ENCODE data around the gene ZMYND8. TPM values are rescaled to one million over a fixed set of nuclear protein-coding genes. Genes with fewer than 3 reads are reported as not detected.
A peak's percentile ranks its signal among the peaks of the same experiment; 100 is the strongest.

Gene ZMYND8
- polyA plus RNA-seq (2013, experiment 1 of 2): 44.7 TPM
- polyA plus RNA-seq (2013, experiment 2 of 2): 45.0 TPM

DNA sequence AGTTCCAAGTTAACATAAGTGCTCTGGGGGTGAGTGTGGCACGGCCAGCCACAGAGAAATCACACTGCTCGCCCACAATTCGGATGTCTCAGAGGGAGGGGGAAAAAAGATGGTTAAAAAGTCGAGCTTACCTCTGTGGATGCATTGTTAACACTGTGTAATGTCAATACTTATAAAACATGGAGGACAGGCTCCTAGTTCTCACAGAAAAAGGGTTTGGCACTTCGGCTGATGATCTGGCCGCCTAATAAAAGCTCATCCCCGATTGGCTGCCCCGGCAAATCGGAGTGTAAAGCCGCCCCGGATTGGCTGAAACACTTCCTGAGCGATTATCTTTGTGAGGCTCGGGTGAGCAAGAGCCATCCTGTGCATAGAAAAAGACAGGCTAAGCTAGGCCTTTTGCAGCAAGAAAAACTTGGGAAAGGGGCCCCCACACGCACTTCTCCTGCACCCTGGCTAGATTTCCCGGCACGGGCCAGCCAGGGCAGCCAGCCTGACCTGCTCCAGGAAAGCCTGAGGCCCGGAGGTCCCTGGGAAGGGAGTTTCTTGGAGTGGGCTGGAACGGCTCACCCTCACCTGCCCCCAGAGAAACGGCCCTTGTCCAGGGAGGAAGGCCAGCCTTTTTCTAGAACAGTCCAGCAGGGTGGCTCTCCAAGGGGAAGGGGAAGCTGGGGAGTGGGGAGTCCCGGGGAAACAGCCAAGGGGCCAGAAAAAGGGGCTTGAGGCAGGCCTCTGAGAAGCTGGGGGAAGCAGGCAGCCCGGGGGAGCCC is at the start of gene ZMYND8:
TSS of gene ZMYND8 (minus strand) at position 174 of the 770 bp plus-strand sequence. CDS start at position 145, 29 bp downstream.
- Histone ChIP-seq H3K27me3 (ENCODE audit: control insufficient read depth in 3 of 3, insufficient read depth in 3 of 3, low read depth in 1 of 3, low read length in 3 of 3) (no peaks in the 10 kb centered on the region), H2AFZ (ENCODE audit: low read length) (peak within 1 kb of the TSS; percentile 65), H3K4me3 (ENCODE audit: low read length in 2 of 2) (peak within 1 kb of the TSS; percentile 53 to 62), H3K4me2 (ENCODE audit: insufficient read depth, low read length, poor library complexity, severe bottlenecking) (peak within 1 kb of the TSS; percentile 61), H3K27ac (replicated peaks; ENCODE audit: low read length) (peak within 1 kb of the TSS; percentile 99), H3K23ac (ENCODE audit: low read depth, low read length, poor library complexity) (peak within 1 kb of the TSS; percentile 38), H3K14ac (ENCODE audit: low read length) (peak within 1 kb of the TSS; percentile 50), H4K91ac (ENCODE audit: low read depth, low read length, poor library complexity) (peak within 1 kb of the TSS; percentile 98), H2BK15ac (ENCODE audit: low read length) (peak within 1 kb of the TSS; percentile 79), H3K9ac (ENCODE audit: low read depth, low read length, poor library complexity) (peak within 1 kb of the TSS; percentile 91), H4K8ac (ENCODE audit: low read depth, low read length) (no peak within 1 kb of the TSS), H2BK12ac (ENCODE audit: low read length) (peak within 1 kb of the TSS; percentile 85), H3K4ac (ENCODE audit: low read length) (peak within 1 kb of the TSS; percentile 72), H3K18ac (ENCODE audit: low read length) (peak within 1 kb of the TSS; percentile 98), H2BK120ac (ENCODE audit: low read depth, low read length) (peak within 1 kb of the TSS; percentile 89), H2AK5ac (ENCODE audit: low read depth, low read length) (peak within 1 kb of the TSS; percentile 92), H3K79me1 (ENCODE audit: low read depth, low read length) (no peaks in the 10 kb centered on the region), H3K9me3 (replicated peaks in 1 of 2; ENCODE audit: control insufficient read depth in 2 of 2, insufficient read depth in 1 of 2, low read depth in 1 of 2, low read length in 2 of 2) (no peaks in the 10 kb centered on the region), H3K4me1 (ENCODE audit: control insufficient read depth in 2 of 2, insufficient read depth in 1 of 2, low read depth in 1 of 2, low read length in 2 of 2) (peaks cover 54 to 65% of the 10 kb centered on the region in 2 donors), H3K36me3 (replicated peaks in 1 of 2; ENCODE audit: control insufficient read depth in 2 of 2, insufficient read depth in 2 of 2, low read length in 2 of 2) (peaks cover 0 to 29% of the 10 kb centered on the region in 2 donors), H2BK5ac (ENCODE audit: low read length) (peak within 1 kb of the TSS; percentile 97)
- no CpG with 5 or more reads among the region's 21 CpGs for WGBS, 2 donors (ENCODE audit: extremely low coverage in 2 of 2, insufficient read length in 2 of 2, insufficient replicate concordance in 1 of 2)
- peak; percentile 95 for DNase-seq (ENCODE audit: low spot score)

DNA sequence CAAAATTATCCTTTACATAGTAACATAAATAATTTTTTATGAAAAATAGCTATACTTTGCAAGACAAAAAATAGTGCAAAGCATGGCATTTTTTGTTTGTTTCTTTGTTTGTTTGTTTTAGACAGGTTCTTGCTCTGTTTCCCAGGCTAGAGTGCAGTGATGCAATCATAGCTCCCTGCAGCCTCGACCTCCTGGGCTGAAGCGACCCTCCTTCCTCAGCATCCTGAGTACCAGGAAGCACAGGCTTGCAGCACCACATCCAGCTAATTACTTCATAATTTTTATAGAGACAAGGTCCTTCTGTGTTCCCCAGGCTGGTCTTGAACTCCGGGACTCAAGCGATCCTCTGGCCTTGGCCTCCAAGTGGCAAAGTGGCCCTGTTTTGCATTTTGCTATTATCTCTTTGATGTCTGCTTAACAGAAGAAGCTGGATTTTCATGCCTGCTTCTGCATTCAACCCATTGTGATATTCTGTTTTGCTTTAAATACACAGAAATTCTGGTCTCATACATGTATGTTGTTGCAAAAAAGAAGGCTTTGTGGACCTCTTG is 49.4 kb upstream of the ZMYND8 start:
- H4K8ac ChIP-seq (ENCODE audit: low read depth, low read length): no peak overlapping the region
- H2BK5ac ChIP-seq (ENCODE audit: low read length): no peak overlapping the region
- no peak overlapping the region for H3K18ac ChIP-seq (ENCODE audit: low read length)
- H3K79me1 ChIP-seq (ENCODE audit: low read depth, low read length): no peaks in the 10 kb centered on the region
- WGBS, 2 donors (ENCODE audit: extremely low coverage in 2 of 2, insufficient read length in 2 of 2, insufficient replicate concordance in 1 of 2): no CpG with 5 or more reads among the region's 4 CpGs
- H4K91ac ChIP-seq (ENCODE audit: low read depth, low read length, poor library complexity): no peak overlapping the region
- no peak overlapping the region for H3K4me3 ChIP-seq (ENCODE audit: low read length in 2 of 2)
- no peak overlapping the region for H2AK5ac ChIP-seq (ENCODE audit: low read depth, low read length)
- no peaks in the 10 kb centered on the region for H3K36me3 ChIP-seq (replicated peaks in 1 of 2; ENCODE audit: control insufficient read depth in 2 of 2, insufficient read depth in 2 of 2, low read length in 2 of 2)
- H3K4me2 ChIP-seq (ENCODE audit: insufficient read depth, low read length, poor library complexity, severe bottlenecking): no peak overlapping the region
- H3K9me3 ChIP-seq (replicated peaks in 1 of 2; ENCODE audit: control insufficient read depth in 2 of 2, insufficient read depth in 1 of 2, low read depth in 1 of 2, low read length in 2 of 2): no peaks in the 10 kb centered on the region
- no peak overlapping the region for H3K9ac ChIP-seq (ENCODE audit: low read depth, low read length, poor library complexity)
- no peak overlapping the region for H2BK15ac ChIP-seq (ENCODE audit: low read length)
- no peak overlapping the region for H3K14ac ChIP-seq (ENCODE audit: low read length)
- DNase-seq (ENCODE audit: low spot score): no peak
- no peaks in the 10 kb centered on the region for H3K27me3 ChIP-seq (ENCODE audit: control insufficient read depth in 3 of 3, insufficient read depth in 3 of 3, low read depth in 1 of 3, low read length in 3 of 3)
- H2AFZ ChIP-seq (ENCODE audit: low read length): no peak overlapping the region
- no peak overlapping the region for H3K27ac ChIP-seq (replicated peaks; ENCODE audit: low read length)
- H2BK120ac ChIP-seq (ENCODE audit: low read depth, low read length): no peak overlapping the region
- H3K4ac ChIP-seq (ENCODE audit: low read length): no peak overlapping the region
- no peak overlapping the region for H3K23ac ChIP-seq (ENCODE audit: low read depth, low read length, poor library complexity)
- no peaks in the 10 kb centered on the region for H3K4me1 ChIP-seq (ENCODE audit: control insufficient read depth in 2 of 2, insufficient read depth in 1 of 2, low read depth in 1 of 2, low read length in 2 of 2)
- no peak overlapping the region for H2BK12ac ChIP-seq (ENCODE audit: low read length)

DNA sequence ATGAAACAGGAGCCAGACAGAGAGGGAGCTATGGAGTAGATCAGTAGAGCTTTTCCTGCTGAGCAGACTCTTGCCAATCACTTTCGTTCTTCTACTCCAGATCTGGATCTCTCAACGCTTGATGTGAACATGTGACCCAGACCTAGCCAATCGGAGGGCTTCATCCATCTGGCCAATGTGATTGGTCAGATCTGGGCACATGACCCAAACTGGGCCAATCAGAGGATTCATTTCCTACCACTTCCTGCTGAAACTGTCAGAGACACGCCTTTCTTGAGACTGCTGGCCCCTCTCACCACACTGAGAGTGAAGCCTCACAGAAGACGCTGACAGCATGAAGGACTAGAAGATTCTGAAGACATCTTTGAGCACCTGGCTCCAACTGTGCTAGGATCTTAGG is 44.2 kb upstream of the ZMYND8 start:
- no peak overlapping the region for H3K14ac ChIP-seq (ENCODE audit: low read length)
- DNase-seq (ENCODE audit: low spot score): no peak
- H2AFZ ChIP-seq (ENCODE audit: low read length): peak overlapping the region; percentile 14
- no peak overlapping the region for H4K8ac ChIP-seq (ENCODE audit: low read depth, low read length)
- H4K91ac ChIP-seq (ENCODE audit: low read depth, low read length, poor library complexity): no peak overlapping the region
- H3K23ac ChIP-seq (ENCODE audit: low read depth, low read length, poor library complexity): no peak overlapping the region
- H3K9me3 ChIP-seq (replicated peaks in 1 of 2; ENCODE audit: control insufficient read depth in 2 of 2, insufficient read depth in 1 of 2, low read depth in 1 of 2, low read length in 2 of 2): no peaks in the 10 kb centered on the region
- H3K4ac ChIP-seq (ENCODE audit: low read length): no peak overlapping the region
- H3K4me2 ChIP-seq (ENCODE audit: insufficient read depth, low read length, poor library complexity, severe bottlenecking): no peak overlapping the region
- H3K9ac ChIP-seq (ENCODE audit: low read depth, low read length, poor library complexity): no peak overlapping the region
- no peaks in the 10 kb centered on the region for H3K79me1 ChIP-seq (ENCODE audit: low read depth, low read length)
- no peak overlapping the region for H2AK5ac ChIP-seq (ENCODE audit: low read depth, low read length)
- H3K27ac ChIP-seq (replicated peaks; ENCODE audit: low read length): no peak overlapping the region
- no peaks in the 10 kb centered on the region for H3K27me3 ChIP-seq (ENCODE audit: control insufficient read depth in 3 of 3, insufficient read depth in 3 of 3, low read depth in 1 of 3, low read length in 3 of 3)
- no peak overlapping the region for H2BK5ac ChIP-seq (ENCODE audit: low read length)
- H3K4me1 ChIP-seq (ENCODE audit: control insufficient read depth in 2 of 2, insufficient read depth in 1 of 2, low read depth in 1 of 2, low read length in 2 of 2): no peaks in the 10 kb centered on the region
- H2BK15ac ChIP-seq (ENCODE audit: low read length): no peak overlapping the region
- no peaks in the 10 kb centered on the region for H3K36me3 ChIP-seq (replicated peaks in 1 of 2; ENCODE audit: control insufficient read depth in 2 of 2, insufficient read depth in 2 of 2, low read length in 2 of 2)
- WGBS, 2 donors (ENCODE audit: extremely low coverage in 2 of 2, insufficient read length in 2 of 2, insufficient replicate concordance in 1 of 2): no CpG with 5 or more reads among the region's 5 CpGs
- H3K18ac ChIP-seq (ENCODE audit: low read length): no peak overlapping the region
- no peak overlapping the region for H3K4me3 ChIP-seq (ENCODE audit: low read length in 2 of 2)
- H2BK120ac ChIP-seq (ENCODE audit: low read depth, low read length): no peak overlapping the region
- H2BK12ac ChIP-seq (ENCODE audit: low read length): no peak overlapping the region

DNA sequence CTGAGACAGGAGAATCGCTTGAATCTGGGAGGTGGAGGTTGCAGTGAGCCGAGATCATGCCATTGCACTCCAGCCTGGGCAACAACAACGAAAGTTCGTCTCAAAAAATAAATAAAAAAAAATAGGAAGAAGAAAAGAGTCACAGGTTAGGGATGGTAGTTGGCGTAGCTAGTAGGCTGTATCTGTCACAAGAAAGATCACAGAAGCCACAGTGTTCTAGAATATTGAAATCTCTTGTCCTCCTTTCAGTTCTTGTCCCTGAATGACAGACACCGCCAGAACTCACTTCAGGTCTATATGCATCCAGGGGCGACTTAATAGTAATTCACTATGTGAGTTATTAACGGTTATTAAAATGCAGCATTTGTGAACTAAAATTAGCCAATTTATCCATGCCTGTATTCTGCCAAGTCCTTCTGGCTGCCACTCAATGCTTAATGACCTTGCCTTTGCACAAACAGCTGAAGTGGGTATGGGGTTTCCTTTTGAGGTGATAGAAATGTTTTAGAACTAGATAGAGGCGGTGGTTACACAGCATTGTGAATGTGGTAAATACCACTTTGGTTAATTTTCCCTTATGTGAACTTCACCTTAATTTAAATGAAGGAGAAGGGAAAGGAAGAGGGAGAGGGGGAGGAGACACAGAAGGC is 41.3 kb upstream of the ZMYND8 start:
- Histone ChIP-seq H3K27me3 (ENCODE audit: control insufficient read depth in 3 of 3, insufficient read depth in 3 of 3, low read depth in 1 of 3, low read length in 3 of 3) (no peaks in the 10 kb centered on the region), H3K36me3 (replicated peaks in 1 of 2; ENCODE audit: control insufficient read depth in 2 of 2, insufficient read depth in 2 of 2, low read length in 2 of 2) (no peaks in the 10 kb centered on the region), H4K8ac (ENCODE audit: low read depth, low read length) (no peak overlapping the region), H2AK5ac (ENCODE audit: low read depth, low read length) (no peak overlapping the region), H2AFZ (ENCODE audit: low read length) (no peak overlapping the region), H3K4me1 (ENCODE audit: control insufficient read depth in 2 of 2, insufficient read depth in 1 of 2, low read depth in 1 of 2, low read length in 2 of 2) (no peaks in the 10 kb centered on the region), H3K23ac (ENCODE audit: low read depth, low read length, poor library complexity) (no peak overlapping the region), H3K9ac (ENCODE audit: low read depth, low read length, poor library complexity) (no peak overlapping the region), H3K4me2 (ENCODE audit: insufficient read depth, low read length, poor library complexity, severe bottlenecking) (no peak overlapping the region), H3K4me3 (ENCODE audit: low read length in 2 of 2) (no peak overlapping the region), H2BK12ac (ENCODE audit: low read length) (no peak overlapping the region), H3K79me1 (ENCODE audit: low read depth, low read length) (no peaks in the 10 kb centered on the region), H4K91ac (ENCODE audit: low read depth, low read length, poor library complexity) (no peak overlapping the region), H3K4ac (ENCODE audit: low read length) (no peak overlapping the region), H3K14ac (ENCODE audit: low read length) (no peak overlapping the region), H2BK120ac (ENCODE audit: low read depth, low read length) (no peak overlapping the region), H3K18ac (ENCODE audit: low read length) (no peak overlapping the region), H2BK5ac (ENCODE audit: low read length) (no peak overlapping the region), H3K27ac (replicated peaks; ENCODE audit: low read length) (no peak overlapping the region), H3K9me3 (replicated peaks in 1 of 2; ENCODE audit: control insufficient read depth in 2 of 2, insufficient read depth in 1 of 2, low read depth in 1 of 2, low read length in 2 of 2) (no peaks in the 10 kb centered on the region), H2BK15ac (ENCODE audit: low read length) (no peak overlapping the region)
- no peak for DNase-seq (ENCODE audit: low spot score)
- WGBS, 2 donors (ENCODE audit: extremely low coverage in 2 of 2, insufficient read length in 2 of 2, insufficient replicate concordance in 1 of 2): no CpG with 5 or more reads among the region's 9 CpGs

All from neuronal stem cell (in vitro differentiated cells).